Fibroblast of lung (primary cell): ENCODE data around the gene ZC3H8. TPM values are rescaled to one million over a fixed set of nuclear protein-coding genes. Genes with fewer than 3 reads are reported as not detected.

Experiments used
- DNase-seq, 2 donors: peaks; one replicate each; pipeline versions ENCODE4 v3.0.0 to v3.0.0-alpha.2; 2010; ENCODE audit warnings: low read depth in 2 of 2
- H2AFZ ChIP-seq: 2 replicates; pipeline ENCODE4 v1.5.1; 2012; ENCODE audit warnings: low read length, control low read depth, inconsistent platforms
- H3K27ac ChIP-seq: 2 replicates; pipeline ENCODE4 v1.5.1; 2011; ENCODE audit warnings: low read length, control low read depth; ENCODE audit not compliant: insufficient read depth
- H3K27me3 ChIP-seq: 2 replicates; pipeline ENCODE4 v1.5.1; 2011; ENCODE audit warnings: mild to moderate bottlenecking, low read length; ENCODE audit not compliant: control insufficient read depth, insufficient read depth
- H3K36me3 ChIP-seq: 2 replicates; pipeline ENCODE4 v1.5.1; 2011; ENCODE audit warnings: low read length; ENCODE audit not compliant: control insufficient read depth, insufficient read depth
- H3K4me1 ChIP-seq: 2 replicates; pipeline ENCODE4 v1.5.1; 2011; ENCODE audit warnings: low read length; ENCODE audit not compliant: control insufficient read depth, insufficient read depth; ENCODE audit errors: extremely low read depth
- H3K4me2 ChIP-seq: 2 replicates; pipeline ENCODE4 v1.5.1; 2011; ENCODE audit warnings: low read length, control low read depth; ENCODE audit not compliant: insufficient read depth; ENCODE audit errors: extremely low read depth
- H3K4me3 ChIP-seq, 4 experiments: fragments of 200-600 bp in 1 of 4; sonication (generic) in 1 of 4; replicated peaks in 1 of 4; 2 replicates each; pipeline ENCODE4 v1.5.1; 2011 to 2016; ENCODE audit warnings: low read length in 4 of 4, low read depth in 3 of 4, mild to moderate bottlenecking in 3 of 4, control low read depth in 2 of 4, inconsistent platforms in 1 of 4, mixed read lengths in 1 of 4; ENCODE audit not compliant: insufficient read depth in 1 of 4; ENCODE audit errors: control extremely low read depth in 1 of 4
- H3K79me2 ChIP-seq: 2 replicates; pipeline ENCODE4 v1.5.1; 2012; ENCODE audit warnings: mild to moderate bottlenecking, low read length, inconsistent platforms; ENCODE audit not compliant: control insufficient read depth, insufficient read depth
- H3K9ac ChIP-seq: 2 replicates; pipeline ENCODE4 v1.5.1; 2011; ENCODE audit warnings: mild to moderate bottlenecking, low read length, control low read depth; ENCODE audit not compliant: insufficient read depth
- H3K9me3 ChIP-seq: 2 replicates; pipeline ENCODE4 v1.5.1; 2012; ENCODE audit warnings: low read depth, low read length; ENCODE audit not compliant: control insufficient read depth, insufficient read depth
- H4K20me1 ChIP-seq: 2 replicates; pipeline ENCODE4 v1.5.1; 2011; ENCODE audit warnings: low read length; ENCODE audit not compliant: control insufficient read depth, insufficient read depth; ENCODE audit errors: extremely low read depth
- EZH2 ChIP-seq: IDR thresholded peaks from 2 replicates; pipeline ENCODE4 v1.5.1; 2012; ENCODE audit warnings: low read length, control low read depth, mild to moderate bottlenecking; ENCODE audit errors: missing control alignments
- polyA plus RNA-seq, 2 donors: library from polyadenylated mRNA; depleted of rRNA in 1 of 2; stranded (reverse) in 1 of 2; unstranded in 1 of 2; fragments of >200 nt; gene quantifications; 2 replicates each; pipeline ENCODE4 v1.2.1, GENCODE V29; 2011 to 2012; ENCODE audit warnings: missing spikeins in 1 of 2
- total RNA-seq: library from RNA; depleted of rRNA; stranded (reverse); fragments of >200 nt; gene quantifications from 2 replicates; pipeline ENCODE4 v1.2.1, GENCODE V29; 2014
- TF ChIP-seq, protein P1 (sequence below), 2 donors: IDR thresholded peaks in 1 of 2; conservative IDR thresholded peaks in 1 of 2; 1 replicate in 1 of 2; 2 replicates in 1 of 2; pipeline ENCODE4 v1.5.1; 2011 to 2012; ENCODE audit warnings: low read length in 2 of 2, control low read depth in 1 of 2, inconsistent platforms in 1 of 2, low read depth in 1 of 2, mild to moderate bottlenecking in 1 of 2

The ZC3H8 gene
- total and polyA plus RNA-seq, 2 donors (not counting 1 experiment from before 2014, with no cell fraction given), result 2.8 to 4.6 TPM

DNA sequence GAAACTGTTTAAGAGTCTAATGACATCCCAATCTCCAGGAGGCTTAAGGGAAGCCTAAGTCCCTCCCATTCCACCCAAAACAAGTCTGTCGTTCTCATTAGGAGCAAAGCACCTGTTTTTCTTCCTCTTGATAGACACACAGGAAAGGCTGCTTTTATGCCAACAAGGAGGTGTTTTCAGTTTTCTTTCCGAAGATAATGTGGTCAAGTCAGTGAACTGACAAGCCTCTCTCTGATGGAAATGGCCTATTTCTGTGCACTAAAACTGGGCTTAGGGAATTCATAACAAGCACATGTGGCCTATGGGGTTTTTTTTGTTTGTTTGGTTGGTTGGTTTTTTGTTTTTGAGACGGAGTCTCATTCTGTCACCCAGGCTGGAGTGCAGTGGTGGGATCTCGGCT lies 80.5 kb downstream of the ZC3H8 start:
- TF ChIP-seq EZH2, result no peak
- TF ChIP-seq, protein P1, sequence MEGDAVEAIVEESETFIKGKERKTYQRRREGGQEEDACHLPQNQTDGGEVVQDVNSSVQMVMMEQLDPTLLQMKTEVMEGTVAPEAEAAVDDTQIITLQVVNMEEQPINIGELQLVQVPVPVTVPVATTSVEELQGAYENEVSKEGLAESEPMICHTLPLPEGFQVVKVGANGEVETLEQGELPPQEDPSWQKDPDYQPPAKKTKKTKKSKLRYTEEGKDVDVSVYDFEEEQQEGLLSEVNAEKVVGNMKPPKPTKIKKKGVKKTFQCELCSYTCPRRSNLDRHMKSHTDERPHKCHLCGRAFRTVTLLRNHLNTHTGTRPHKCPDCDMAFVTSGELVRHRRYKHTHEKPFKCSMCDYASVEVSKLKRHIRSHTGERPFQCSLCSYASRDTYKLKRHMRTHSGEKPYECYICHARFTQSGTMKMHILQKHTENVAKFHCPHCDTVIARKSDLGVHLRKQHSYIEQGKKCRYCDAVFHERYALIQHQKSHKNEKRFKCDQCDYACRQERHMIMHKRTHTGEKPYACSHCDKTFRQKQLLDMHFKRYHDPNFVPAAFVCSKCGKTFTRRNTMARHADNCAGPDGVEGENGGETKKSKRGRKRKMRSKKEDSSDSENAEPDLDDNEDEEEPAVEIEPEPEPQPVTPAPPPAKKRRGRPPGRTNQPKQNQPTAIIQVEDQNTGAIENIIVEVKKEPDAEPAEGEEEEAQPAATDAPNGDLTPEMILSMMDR (conservative IDR thresholded peaks at IDR 0.05 in 1 of 2, IDR thresholded peaks at IDR 0.05 in 1 of 2; ENCODE audit: low read depth in 1 of 2, low read length in 2 of 2), result no peak
- DNase-seq, result no peak
- Histone ChIP-seq H3K27ac (no peak overlapping the region), H3K4me3 (no peak overlapping the region), H4K20me1 (no peaks in the 10 kb centered on the region), H3K4me1 (no peaks in the 10 kb centered on the region), H3K79me2 (no peaks in the 10 kb centered on the region), H3K9ac (no peak overlapping the region), H2AFZ (no peak overlapping the region), H3K9me3 (no peaks in the 10 kb centered on the region), H3K27me3 (no peaks in the 10 kb centered on the region), H3K36me3 (no peaks in the 10 kb centered on the region), H3K4me2 (no peak overlapping the region)

DNA sequence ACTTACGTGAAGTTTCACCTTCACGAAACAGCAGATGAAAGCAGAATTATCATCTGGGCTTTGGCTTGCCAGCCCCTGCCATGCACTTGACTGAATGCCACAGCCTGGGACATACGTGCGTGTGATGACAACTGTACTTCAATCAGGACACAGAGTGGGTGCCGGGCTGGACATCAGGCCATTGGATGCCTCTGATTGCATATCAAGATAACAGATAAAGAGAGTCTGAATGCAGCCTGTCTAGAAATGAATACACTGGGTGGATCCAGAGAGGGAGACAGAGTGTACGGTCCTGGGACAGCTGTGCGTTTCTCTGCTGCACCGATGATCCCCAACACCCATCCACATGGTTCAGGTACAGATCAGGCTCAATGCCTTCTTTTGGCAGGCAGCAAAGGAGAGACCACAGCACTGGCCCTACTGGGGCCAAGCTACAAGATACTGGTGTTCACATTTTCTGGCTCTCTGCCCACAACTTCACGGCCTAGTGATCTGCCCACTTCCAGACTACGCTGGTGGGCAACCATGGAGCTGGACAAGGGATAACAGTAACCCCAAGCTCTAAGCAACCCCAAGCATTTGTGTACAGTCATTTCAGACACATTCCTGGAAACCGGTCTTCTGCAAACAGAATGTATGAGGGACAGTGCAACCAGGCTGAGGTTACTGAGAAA lies 81.1 kb downstream of the ZC3H8 start:
- no peaks in the 10 kb centered on the region for H3K27me3 ChIP-seq
- H3K9ac ChIP-seq, result no peak overlapping the region
- no peak overlapping the region for H3K27ac ChIP-seq
- H3K4me3 ChIP-seq, result no peak overlapping the region
- H2AFZ ChIP-seq, result no peak overlapping the region
- no peak for DNase-seq
- H4K20me1 ChIP-seq, result no peaks in the 10 kb centered on the region
- H3K79me2 ChIP-seq, result no peaks in the 10 kb centered on the region
- no peaks in the 10 kb centered on the region for H3K4me1 ChIP-seq
- no peak overlapping the region for H3K4me2 ChIP-seq
- no peaks in the 10 kb centered on the region for H3K36me3 ChIP-seq
- TF ChIP-seq, protein P1 (conservative IDR thresholded peaks at IDR 0.05 in 1 of 2, IDR thresholded peaks at IDR 0.05 in 1 of 2; ENCODE audit: low read depth in 1 of 2, low read length in 2 of 2), result no peak
- TF ChIP-seq EZH2, result no peak
- H3K9me3 ChIP-seq, result no peaks in the 10 kb centered on the region

GRCh38 chr2:112170495-112170894 lies 84.3 kb downstream of the ZC3H8 start:
- Histone ChIP-seq H3K36me3 (no peaks in the 10 kb centered on the region), H3K4me1 (no peaks in the 10 kb centered on the region), H3K27me3 (no peaks in the 10 kb centered on the region), H3K9me3 (no peaks in the 10 kb centered on the region), H3K4me2 (no peak overlapping the region), H2AFZ (no peak overlapping the region), H4K20me1 (no peaks in the 10 kb centered on the region), H3K27ac (no peak overlapping the region), H3K79me2 (no peaks in the 10 kb centered on the region), H3K9ac (no peak overlapping the region), H3K4me3 (no peak overlapping the region)
- DNase-seq, result no peak
- TF ChIP-seq, protein P1 (conservative IDR thresholded peaks at IDR 0.05 in 1 of 2, IDR thresholded peaks at IDR 0.05 in 1 of 2; ENCODE audit: low read depth in 1 of 2, low read length in 2 of 2), result no peak
- no peak for TF ChIP-seq EZH2
